22Rv1 (cell line): ENCODE data around the gene RPN1.
"Not testable (repeated sequence)": the region's sequence is repeated elsewhere in the genome, so short reads cannot be mapped to it uniquely, and the experiment has no call there.

ENCODE experiments used
- CTCF ChIP-seq: fragments of 450-650 bp; IDR thresholded peaks from 2 replicates; pipeline ENCODE4 v1.5.1; 2017; ENCODE audit warnings: mild to moderate bottlenecking
- ZFX ChIP-seq: fragments of 450-650 bp; IDR thresholded peaks from 2 replicates; pipeline ENCODE4 v1.6.1; 2017; ENCODE audit warnings: antibody characterized with exemption, borderline replicate concordance

DNA sequence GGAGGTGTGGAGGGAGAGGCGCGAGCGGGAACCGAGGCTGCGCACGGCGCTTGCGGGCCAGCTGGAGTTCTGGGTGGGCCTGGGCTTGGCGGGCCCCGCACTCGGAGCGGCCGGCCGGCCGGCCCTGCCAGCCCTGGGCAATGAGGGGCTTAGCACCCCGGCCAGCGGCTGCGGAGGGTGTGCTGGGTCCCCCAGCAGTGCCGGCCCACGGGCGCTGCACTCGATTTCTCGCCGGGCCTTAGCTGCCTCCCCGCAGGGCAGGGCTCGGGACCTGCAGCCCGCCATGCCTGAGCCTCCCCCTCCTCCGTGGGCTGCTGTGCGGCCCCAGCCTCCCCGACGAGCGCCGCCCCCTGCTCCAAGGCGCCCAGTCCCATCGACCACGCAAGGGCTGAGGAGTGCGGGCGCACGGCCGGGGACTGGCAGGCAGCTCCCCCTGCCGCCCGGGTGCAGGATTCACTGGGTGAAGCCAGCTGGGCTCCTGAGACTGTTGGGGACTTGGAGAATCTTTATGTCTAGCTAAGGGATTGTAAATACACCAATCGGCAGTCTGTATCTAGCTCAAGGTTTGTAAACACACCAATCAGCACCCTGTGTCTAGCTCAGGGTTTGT is 2.9 kb upstream of the RPN1 start:
- TF ChIP-seq CTCF, ZFX: not testable (repeated sequence)
